ENCODE data around the gene RICTOR.
A peak's percentile ranks its signal among the peaks of the same experiment; 100 is the strongest.

The RICTOR gene

DNA sequence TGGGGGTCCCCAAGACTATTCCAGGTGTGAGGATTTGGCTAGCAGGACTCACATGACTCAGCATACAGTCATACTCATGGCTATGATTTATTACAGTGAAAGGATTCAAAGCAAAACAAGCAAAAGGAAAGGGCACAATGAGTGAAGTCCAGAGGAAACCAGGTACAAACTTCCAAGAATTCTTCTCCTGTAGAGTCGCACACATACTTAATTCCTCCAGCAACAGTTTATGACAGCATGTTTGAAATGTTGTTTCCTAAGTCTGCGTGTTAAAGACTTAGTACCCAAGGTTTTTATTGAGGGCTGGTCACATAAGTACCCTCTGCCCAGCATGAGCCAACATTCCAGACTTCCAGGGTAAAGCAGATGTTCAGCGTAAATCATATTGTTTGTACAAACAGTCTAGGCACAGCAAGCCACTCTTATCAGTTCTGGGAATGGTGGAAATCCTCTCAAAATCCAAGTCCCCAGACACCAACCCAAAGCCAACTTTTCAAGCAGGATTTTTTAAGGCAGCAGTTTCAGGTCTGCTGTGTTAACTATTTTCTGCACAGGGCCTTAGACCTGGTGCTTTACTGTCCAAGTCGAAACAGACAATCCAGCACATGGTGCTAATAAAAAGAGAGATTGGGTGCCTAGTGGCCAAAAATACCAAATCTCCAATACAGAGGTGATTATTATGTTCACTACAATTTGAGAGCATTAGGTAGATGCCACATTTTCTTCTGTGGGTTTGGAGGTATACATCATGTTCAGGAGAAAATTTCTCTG lies 18.6 kb upstream of the RICTOR start:
- DNase-seq (ENCODE audit: low spot score) = no peak

DNA sequence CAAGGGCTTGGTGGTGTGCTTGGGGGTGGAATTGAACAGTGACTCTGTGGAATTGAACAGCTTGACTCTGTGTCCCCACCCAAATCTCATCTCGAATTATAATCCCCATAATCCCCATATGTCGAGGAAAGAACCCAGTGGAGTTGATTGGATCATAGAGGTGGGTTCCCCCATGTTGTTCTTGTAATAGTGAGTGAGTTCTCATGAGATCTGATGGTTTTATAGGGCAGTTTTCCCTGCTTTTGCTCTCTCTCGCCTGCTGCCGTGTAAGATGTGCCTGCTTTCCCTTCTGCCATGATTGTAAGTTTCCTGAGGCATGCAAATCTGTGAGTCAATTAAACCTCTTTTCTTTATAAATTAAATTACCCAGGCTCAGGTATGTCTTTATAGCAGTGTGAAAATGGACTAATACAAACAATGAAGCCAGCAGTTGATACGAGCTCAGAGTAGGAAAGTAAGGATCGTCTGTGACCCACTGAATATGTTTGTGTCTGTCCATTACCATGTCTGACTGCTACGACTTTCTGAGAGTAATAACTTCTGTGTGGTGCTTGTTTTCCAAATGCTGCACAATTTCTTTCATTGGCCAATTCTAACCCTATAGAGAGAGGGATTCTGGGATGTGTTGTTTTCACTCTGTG lies 17.9 kb upstream of the RICTOR start:
- no peak for DNase-seq (ENCODE audit: low spot score)

DNA sequence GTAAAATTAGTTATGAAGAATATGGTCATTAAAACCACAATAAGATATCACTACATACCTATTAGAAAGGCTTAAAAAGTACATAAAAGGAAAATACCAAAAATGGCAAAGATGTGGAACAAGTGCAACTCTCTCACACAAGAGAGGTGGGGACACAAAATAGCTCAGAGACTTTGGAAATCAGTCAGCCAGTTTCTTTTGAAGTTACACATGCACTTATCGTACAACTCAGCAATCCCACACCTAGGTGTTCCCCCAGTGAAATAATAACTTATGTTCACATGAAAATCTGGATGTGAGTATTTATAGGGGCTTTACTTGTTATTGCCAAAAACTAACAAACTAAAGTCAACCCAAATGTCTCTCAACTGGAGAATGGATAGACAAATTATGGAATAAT lies 9.8 kb upstream of the RICTOR start:
- DNase-seq (ENCODE audit: low spot score) = no peak

DNA sequence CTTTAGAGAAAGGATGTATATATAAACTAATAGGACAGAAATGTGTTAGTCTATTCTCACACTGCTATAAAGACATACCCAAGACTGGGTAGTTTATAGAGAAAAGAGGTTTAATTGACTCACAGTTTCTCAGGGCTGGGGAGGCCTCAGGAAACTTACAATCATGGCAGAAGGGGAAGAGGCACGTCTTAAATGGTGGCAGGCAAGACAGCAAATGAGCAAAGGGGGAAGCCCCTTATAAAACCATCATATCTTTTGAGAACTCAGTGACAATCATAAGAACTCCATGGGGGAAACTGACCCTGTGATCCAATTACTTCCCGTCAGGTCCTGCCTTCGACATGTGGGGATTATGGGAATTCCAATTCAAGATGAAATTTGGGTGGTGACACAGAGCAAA lies 8.8 kb upstream of the RICTOR start:
- DNase-seq (ENCODE audit: low spot score) = no peak

DNA sequence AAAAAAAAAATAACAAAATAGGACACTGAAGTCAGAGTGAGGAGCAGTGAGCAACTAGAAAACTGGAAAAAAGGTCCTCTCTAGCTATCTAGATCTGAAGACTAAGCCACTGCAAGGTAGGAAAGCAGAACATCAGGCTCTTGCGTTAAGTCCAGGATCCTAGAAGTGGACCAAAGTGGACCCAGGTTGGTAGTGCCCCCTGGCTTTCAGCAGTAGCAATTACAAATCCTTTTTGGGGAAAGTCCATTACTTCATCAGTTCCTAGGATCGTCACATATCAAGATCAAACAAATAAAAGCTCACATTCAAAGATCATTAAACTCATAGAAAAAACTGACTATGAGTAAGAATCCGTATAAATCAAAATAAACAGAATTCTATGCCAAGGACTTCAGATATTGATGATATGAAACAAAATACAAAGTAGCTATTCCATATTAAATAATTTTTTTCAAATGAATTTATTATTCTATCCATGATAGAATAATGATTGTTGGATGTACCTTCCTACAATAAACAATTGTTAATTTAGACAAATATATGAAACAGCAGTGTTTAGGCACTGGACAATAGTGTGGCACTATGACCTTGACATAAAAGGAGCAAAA lies 6.5 kb upstream of the RICTOR start:
- DNase-seq (ENCODE audit: low spot score) = peak; percentile 79

DNA sequence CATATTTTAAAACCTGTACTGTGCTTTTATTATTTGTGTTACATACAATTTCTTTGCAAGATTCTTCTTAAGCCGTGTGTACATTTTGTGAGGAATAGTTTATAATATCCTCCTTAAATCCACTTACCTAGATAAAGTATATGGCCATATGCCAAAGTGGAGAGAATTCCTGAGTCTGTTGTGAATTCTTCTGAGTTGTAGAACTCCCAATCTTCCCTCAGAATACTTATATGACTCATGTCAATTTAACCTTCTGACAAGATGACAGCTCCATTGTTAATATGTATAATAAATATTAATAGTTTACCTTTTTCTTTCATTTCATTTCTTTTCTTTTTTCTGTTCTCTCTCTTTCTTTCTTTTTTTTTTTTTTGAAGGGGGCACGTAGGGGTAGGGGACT lies 6.0 kb upstream of the RICTOR start:
- DNase-seq (ENCODE audit: low spot score) = no peak

DNA sequence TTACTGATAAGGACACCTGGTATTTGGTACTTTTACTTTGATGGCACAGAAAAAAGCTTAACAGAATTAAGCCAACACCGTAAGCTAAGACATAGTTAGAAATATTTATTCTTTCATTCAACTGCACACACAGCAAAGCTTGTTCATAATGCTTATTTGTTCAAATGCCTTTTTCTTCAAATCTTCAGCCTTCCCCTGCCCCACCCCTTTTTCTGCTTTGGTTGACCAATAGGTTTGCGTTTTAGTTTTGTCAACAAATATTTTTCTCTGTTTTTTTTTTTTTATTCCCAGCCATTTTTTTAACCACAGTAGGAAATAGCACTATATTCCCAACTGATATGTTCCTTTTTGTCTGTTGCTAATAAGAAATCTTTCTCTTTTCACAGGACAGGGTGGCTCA lies 4.9 kb upstream of the RICTOR start:
- DNase-seq (ENCODE audit: low spot score) = no peak

DNA sequence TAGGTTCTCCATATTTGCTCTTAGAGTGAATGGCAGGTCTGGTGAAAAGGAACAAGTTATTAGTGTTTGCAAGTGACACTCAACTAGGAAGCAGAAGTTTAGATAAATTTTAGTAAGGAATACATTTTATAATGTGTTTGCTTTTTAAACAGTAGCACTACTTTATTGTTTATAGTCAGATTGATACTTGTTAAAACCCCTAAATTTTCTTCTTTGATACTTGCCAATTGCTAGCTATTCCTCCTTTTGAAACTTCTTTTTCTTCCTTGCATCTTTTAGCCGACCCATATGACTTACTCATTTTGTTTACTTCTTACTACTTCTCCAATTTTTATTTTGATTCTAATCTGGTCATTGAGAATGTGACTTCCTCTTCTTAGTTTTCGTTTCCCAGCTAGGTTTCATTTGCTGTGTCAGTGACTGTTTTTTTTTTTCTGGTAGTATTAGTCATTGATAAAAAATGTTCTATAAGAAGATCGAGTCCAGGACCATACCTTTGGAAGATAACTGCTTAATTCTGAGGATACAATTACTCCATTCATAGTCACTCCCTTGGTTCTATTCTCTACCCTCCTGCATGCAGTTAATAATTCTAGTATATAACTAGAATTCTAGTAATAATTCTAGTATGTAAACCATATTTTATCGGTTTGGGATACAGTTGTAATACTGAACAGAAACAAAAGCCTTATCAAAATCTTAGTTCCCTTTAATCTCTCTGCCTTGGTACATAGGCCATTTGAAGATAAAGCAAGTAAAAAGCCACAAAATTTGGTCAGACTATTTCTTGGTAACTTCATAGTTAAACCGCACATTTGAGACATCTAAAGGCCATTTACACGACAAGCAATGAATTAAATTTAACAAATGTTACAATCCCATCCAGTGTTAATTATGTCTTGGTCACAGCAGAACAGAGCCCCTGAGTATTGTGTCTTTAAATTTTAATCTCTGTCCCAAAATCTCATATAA lies 2.8 kb upstream of the RICTOR start:
- DNase-seq (ENCODE audit: low spot score) = no peak

DNA sequence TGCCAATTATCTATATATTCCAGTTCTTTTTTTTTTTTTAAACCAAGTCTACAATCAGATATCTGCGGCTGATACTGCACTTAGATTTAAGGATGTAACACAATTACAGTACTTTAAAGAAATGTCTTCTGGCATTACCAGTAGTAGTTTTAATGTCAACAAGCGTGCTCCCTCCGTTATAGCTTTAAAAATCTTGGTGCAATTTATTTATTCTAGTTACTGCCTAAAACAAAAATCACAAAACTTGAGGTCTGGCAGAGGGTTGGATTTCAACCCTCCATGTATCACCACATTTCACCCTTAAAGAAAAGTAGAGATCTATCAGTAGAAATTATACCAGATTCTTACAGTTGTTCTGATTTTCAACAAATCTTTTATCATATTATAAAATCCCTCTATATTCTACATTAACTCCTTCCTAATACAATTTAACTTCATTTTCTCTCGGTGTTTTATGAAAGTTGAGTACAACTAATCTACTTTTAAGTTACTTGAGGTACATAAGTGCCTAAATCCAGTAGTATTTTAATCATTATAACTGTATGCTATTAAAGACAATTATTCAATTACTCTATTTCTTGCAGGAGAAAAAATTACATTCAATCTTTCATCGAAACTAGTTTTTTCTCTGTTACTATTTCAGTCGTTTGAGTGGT lies 2.0 kb upstream of the RICTOR start:
- no peak for DNase-seq (ENCODE audit: low spot score)

DNA sequence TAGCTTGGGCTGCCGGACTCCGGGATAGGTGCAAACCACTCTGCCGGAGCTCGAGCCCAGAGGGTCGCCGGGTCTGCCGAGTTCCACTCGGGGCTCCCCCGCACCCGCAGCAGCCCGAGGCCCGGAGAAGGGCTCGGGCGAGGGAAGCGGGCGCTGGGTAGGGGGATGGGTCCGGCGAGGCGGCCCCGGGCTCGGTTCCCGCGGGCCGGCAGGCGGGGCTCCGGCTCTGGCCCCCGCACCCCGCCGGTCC lies 507 bp downstream of the RICTOR start:
- no peak for DNase-seq (ENCODE audit: low spot score)

DNA sequence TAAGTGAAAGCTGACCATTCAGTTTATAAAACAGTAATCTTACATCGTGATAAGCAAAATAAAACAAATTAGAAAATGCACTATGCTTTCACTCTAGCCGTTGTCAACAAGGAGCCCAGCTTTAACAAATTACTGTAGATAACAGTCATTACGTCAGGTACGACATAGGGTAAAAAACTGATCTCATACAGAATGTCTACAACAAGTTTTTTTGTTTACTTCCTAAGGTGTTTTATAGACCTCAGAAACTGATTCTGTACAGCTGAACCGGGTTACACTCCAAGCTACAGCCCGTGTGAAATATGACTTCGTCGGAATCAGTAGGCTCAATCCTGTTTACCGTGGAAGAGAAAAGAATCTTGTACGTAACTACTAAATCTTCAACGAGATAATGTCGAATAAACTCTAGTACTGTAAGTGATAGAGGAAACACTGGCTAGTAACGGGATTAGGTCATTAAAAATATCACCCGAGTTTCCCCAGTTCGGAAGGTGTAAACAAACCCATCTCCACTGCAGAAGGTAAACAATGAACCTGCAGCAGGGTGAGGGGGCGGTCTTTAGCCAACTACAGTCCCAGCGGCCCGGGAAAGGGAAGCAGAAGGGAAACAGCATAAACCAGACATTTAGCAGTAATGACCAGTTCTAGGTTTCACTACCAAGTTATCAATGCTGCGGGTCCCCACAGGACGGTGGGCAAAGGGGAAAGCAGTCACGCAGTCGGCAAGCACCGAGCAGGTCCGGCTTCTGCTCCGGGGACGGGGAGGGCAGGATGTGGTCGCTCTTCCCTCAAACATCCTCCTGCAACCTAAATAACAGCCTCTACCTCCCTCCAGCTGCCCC lies 1.1 kb downstream of the RICTOR start:
- peak; percentile 30 for DNase-seq (ENCODE audit: low spot score)

DNA sequence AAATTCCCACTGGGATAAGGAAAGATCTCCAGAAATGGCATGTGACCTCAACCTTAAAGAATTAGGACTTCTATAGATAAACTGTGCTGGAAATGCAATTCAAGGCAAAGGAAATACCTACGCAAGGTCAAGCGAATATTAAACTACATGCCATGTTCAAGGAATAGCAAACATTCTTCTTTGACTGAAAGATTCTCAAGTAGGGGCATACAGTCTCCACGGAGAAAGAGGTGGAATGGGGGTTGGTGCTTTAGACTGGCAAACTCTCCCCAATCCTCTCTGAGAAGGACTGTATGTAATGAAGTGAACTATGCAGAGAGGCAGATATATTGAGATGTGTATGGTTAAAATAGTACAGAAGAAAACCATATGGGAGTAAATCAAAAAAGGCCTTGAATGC lies 6.1 kb downstream of the RICTOR start:
- no peak for DNase-seq (ENCODE audit: low spot score)

DNA sequence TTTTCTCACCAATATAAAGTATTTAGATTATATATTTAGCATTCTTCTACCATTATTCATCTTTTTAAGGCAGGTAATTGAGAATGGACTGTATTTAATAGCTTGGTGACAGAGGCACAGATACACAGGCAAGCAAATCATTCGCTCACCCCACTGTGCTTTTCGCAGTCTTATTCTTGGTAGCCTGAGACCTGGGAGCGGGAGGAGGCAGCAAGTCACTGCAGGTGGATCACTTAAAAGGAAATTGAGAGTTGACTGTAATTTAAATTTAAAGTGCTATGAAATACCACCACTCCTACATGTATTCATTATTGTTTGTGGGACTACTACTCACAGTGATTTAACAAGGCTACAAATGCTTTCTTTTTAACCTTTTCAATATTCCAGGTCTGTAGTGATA lies 9.7 kb downstream of the RICTOR start:
- DNase-seq (ENCODE audit: low spot score) = no peak

DNA sequence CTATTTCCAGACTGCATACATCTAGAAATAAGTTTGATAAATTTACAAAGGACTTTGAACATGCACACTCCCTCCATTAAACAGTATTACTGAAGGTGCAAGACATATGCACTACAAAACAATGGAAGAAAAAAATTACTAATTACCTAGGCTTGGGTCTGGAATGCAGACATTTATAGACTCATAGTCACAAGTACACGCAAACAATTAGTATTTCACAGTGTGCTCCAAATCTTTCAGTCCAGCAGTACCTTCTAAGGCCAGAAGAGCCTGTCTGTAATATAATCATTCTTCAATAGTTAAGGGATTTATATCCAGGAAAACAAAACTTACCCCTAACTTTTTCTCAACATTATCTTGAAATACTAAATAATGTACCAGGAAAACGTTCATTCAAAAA lies 11.2 kb downstream of the RICTOR start:
- no peak for DNase-seq (ENCODE audit: low spot score)

DNA sequence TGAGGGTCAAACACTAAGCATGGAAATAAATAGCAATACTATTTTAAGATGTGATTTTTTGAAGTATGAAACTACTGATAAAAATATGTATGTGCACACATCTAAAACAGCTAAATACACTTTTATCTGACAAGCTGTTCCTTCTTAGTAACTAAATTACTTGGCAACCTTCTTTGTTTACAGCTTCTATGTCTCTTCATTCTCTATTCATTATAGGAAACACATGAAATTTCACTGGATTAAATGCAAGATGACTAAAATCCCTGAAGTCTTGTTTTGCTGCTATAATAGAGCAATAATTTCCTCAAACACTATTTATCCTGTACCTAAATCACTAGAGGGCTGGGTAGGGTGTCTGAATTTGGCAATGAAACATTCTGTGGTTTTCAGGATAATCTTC lies 11.7 kb downstream of the RICTOR start:
- DNase-seq (ENCODE audit: low spot score) = no peak

DNA sequence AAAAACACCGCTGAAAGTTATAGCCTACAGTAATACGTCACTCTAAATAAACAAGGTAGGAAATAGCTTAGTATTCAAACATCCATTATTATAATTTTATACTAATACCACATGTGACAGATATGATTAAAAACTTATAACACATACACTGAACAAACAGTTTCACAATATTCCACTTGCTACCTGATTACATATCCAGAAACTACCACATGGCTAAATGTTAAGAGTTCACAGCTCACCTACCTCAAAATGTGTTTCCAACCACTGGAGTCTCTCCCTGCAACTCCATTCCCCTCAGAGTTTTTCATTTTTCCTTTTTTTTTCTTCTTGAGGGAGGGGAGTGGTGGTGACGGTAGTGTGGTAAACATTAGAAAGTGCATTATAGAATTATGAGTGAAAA lies 12.1 kb downstream of the RICTOR start:
- DNase-seq (ENCODE audit: low spot score) = no peak

DNA sequence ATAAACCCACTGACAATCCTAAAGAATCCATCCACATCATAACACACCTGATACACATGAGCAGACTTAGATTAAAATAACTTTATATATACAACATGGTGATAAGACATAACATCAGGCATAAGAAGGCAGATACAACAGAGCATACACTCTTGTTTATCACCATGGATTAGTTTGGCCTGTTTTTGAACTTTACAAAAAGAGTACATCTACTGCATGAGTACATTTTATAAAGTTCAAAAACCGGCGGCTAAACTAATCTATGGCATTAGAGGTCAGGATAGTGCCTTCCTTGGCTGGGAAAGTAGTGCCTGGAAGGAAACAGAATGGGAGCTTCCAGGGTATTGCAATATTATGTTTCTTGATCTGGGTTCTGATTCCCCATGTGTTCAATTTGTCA lies 15.1 kb downstream of the RICTOR start:
- DNase-seq (ENCODE audit: low spot score) = no peak

DNA sequence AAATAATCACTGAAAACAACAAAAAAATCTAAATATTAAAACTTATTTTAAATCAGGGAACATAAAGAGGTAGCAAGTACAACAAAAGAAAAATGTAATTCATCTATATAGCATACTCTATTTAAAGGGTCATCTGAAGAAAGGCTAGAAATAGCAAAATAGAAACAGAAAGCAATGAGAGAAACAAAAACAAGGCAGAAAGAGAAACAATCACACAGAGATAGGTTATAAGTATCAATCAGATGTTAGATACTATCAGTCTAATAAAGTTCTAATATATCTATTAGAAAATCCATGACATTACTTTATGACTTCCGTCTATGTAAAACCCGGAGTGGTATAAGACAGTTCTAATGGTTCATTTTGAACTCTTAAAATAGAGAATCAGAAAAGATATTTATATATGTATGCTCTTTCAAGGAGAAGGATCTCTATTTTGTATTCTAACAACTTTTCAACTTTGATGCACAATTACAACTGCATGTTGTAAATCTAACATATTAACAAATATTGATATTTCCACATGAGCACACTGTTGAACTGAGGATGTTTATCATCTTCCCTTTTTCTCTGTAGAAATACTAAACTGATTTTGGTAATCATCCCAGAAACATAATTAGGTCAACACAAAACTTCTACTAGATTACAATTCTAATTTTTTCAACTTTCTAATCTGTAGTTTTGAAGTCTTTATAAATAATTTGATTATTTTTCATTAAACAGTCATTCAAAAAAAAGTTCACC lies 15.8 kb downstream of the RICTOR start:
- DNase-seq (ENCODE audit: low spot score) = no peak

DNA sequence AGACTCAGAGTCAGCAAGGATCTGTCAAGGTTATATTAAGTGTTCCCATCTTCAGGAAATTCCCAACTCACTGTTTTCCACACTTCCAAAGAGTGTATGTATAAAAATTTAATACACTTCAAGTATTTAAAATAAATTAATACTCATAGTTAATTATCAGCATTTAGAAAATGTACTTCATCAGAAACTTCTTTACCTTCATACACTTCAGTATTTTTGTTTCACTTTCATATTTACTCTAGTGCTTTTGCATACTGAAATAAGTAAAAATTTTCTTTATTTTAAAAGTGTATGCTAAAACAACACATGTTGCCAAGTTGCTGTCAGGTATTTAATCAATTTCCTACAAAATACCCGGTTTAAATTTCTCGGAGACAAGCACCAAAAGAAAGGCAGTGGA lies 16.5 kb downstream of the RICTOR start:
- no peak for DNase-seq (ENCODE audit: low spot score)

DNA sequence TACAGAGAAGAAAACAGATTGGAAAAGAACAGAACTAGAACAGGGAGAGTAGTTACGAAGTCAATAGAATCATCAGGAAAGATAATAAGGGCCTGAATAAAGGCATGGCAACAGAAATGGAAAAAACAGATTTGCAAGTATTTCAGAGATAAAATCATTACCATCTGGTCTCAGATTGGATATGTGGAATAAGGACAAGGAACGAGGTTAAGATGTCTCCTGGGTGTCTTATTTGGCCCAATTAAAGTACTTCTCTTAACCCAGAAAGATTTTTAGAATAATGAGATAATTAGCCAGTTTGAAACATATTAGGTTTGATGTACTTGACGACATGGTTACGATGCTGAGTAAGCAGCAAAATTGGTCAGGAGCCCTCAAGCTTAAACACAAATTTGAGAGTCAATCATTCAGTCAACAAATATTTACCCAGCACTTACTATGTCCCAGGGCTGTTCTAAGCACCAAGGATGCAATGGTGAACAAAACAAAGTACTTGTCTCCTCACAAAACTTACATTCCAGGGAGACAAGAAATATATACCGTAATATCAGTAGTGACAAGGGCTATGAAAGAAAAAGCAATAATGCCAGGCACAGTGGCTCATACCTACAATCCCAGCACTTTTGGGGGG lies 18.3 kb downstream of the RICTOR start:
- DNase-seq (ENCODE audit: low spot score) = no peak

Measured in AG20443 (cell line).